A673 (cell line): ENCODE measurements around the gene RBFOX2. TPM values are rescaled to one million over a fixed set of nuclear protein-coding genes. Genes with fewer than 3 reads are reported as not detected.
"Not testable (repeated sequence)": the region's sequence is repeated elsewhere in the genome, so short reads cannot be mapped to it uniquely, and the experiment has no call there.

Experiments used
- BruUV-seq: library from RNA; stranded (reverse); fragments of 400-500 nt; replicated peaks from 2 replicates; lab custom pipeline; 2021; lab: Mats Ljungman, UMichigan
- CTCF ChIA-PET: fragments of 300-600 bp; sonication (Branson Sonifier 250); formaldehyde crosslinking; loops from one replicate; lab custom pipeline; 2022; ENCODE audit warnings: antibody characterized with exemption; lab: Charles Lee
- POLR2A ChIA-PET: fragments of 300-600 bp; sonication (Branson Sonifier 250); formaldehyde crosslinking; loops from one replicate; lab custom pipeline; 2022; ENCODE audit warnings: antibody characterized with exemption; ENCODE audit not compliant: low non-redundant PET; lab: Charles Lee
- DNase-seq: peaks from one replicate; pipeline ENCODE4 v3.0.0-alpha.2; 2015; ENCODE audit warnings: low spot score
- H3K27ac ChIP-seq: fragments of 200-600 bp; sonication (generic); 2 replicates; pipeline ENCODE4 v1.5.1; 2016; ENCODE audit warnings: mixed run types, low read depth, mild to moderate bottlenecking, mixed read lengths, antibody characterized with exemption, low read length; ENCODE audit not compliant: poor library complexity, severe bottlenecking
- H3K27me3 ChIP-seq: fragments of 200-600 bp; sonication (generic); replicated peaks from 2 replicates; pipeline ENCODE4 v1.6.1; 2017; ENCODE audit warnings: mixed run types, low read depth, mild to moderate bottlenecking, mixed read lengths, antibody characterized with exemption, low read length; ENCODE audit not compliant: insufficient read depth, poor library complexity
- H3K36me3 ChIP-seq: fragments of 200-600 bp; sonication (generic); 2 replicates; pipeline ENCODE4 v1.6.1; 2016; ENCODE audit warnings: mixed run types, mild to moderate bottlenecking, mixed read lengths, antibody characterized with exemption, low read length; ENCODE audit not compliant: insufficient read depth, poor library complexity, severe bottlenecking
- H3K4me1 ChIP-seq: fragments of 200-600 bp; sonication (generic); 2 replicates; pipeline ENCODE4 v1.6.1; 2017; ENCODE audit warnings: mixed run types, mild to moderate bottlenecking, mixed read lengths, antibody characterized with exemption, low read length; ENCODE audit not compliant: insufficient read depth, poor library complexity, severe bottlenecking
- H3K4me3 ChIP-seq: fragments of 200-600 bp; sonication (generic); 2 replicates; pipeline ENCODE4 v1.5.1; 2016; ENCODE audit warnings: low read depth, mixed run types, mild to moderate bottlenecking, mixed read lengths, low read length; ENCODE audit not compliant: poor library complexity, severe bottlenecking
- H3K9me3 ChIP-seq: fragments of 200-600 bp; sonication (generic); 2 replicates; pipeline ENCODE4 v1.6.1; 2016; ENCODE audit warnings: mixed run types, low read depth, mild to moderate bottlenecking, mixed read lengths, antibody characterized with exemption, low read length; ENCODE audit not compliant: poor library complexity, severe bottlenecking
- EZH2 ChIP-seq: fragments of 200-600 bp; sonication (generic); IDR thresholded peaks from 2 replicates; pipeline ENCODE4 v1.6.1; 2017; ENCODE audit warnings: borderline replicate concordance, low read depth, mild to moderate bottlenecking, mixed read lengths, antibody characterized with exemption, low read length; ENCODE audit not compliant: poor library complexity, severe bottlenecking
- intact Hi-C: fragments of 100-400 bp; cut with micrococcal nuclease; formaldehyde crosslinking; loops from one replicate; pipeline ENCODE4 v1.10.0; 2022; ENCODE audit not compliant: unreplicated experiment
- total RNA-seq: library from RNA; stranded (reverse); gene quantifications from 2 replicates; pipeline ENCODE4 v1.2.3, GENCODE V29; 2021
- TF ChIP-seq, protein P1 (sequence below): fragments of 300-800, 200-600 bp; sonication (generic); conservative IDR thresholded peaks from 2 replicates; pipeline ENCODE4 v1.5.1; 2017; ENCODE audit warnings: low read depth, mild to moderate bottlenecking, antibody characterized with exemption, low read length, moderate library complexity, mixed read lengths

RBFOX2 gene
- total RNA-seq, 1 experiment from 2014 or later: 142 TPM

- no peak overlapping the region for H3K4me3 ChIP-seq
- DNase-seq: no peak
- no peak for TF ChIP-seq EZH2
- TF ChIP-seq, protein P1, sequence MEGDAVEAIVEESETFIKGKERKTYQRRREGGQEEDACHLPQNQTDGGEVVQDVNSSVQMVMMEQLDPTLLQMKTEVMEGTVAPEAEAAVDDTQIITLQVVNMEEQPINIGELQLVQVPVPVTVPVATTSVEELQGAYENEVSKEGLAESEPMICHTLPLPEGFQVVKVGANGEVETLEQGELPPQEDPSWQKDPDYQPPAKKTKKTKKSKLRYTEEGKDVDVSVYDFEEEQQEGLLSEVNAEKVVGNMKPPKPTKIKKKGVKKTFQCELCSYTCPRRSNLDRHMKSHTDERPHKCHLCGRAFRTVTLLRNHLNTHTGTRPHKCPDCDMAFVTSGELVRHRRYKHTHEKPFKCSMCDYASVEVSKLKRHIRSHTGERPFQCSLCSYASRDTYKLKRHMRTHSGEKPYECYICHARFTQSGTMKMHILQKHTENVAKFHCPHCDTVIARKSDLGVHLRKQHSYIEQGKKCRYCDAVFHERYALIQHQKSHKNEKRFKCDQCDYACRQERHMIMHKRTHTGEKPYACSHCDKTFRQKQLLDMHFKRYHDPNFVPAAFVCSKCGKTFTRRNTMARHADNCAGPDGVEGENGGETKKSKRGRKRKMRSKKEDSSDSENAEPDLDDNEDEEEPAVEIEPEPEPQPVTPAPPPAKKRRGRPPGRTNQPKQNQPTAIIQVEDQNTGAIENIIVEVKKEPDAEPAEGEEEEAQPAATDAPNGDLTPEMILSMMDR: no peak
- H3K4me1 ChIP-seq: no peaks in the 10 kb centered on the region
- ChIA-PET POLR2A (no interaction called here), CTCF (no interaction called here)
- H3K27me3 ChIP-seq: no peaks in the 10 kb centered on the region
- intact Hi-C loops: no loop called here
- BruUV-seq: no TSS peak
- H3K9me3 ChIP-seq: no peaks in the 10 kb centered on the region
- no peaks in the 10 kb centered on the region for H3K36me3 ChIP-seq
- no peak overlapping the region for H3K27ac ChIP-seq
These were observed 324.6 kb downstream of the RBFOX2 start for GRCh38 chr22:35703861-35704584.

- H3K4me3 ChIP-seq, CTCF ChIA-PET, H3K36me3 ChIP-seq, H3K27ac ChIP-seq, BruUV-seq, H3K9me3 ChIP-seq, intact Hi-C loops, H3K27me3 ChIP-seq, H3K4me1 ChIP-seq, DNase-seq, POLR2A ChIA-PET: not testable (repeated sequence)
These were observed 328.8 kb downstream of the RBFOX2 start for GRCh38 chr22:35699852-35700251.

DNA sequence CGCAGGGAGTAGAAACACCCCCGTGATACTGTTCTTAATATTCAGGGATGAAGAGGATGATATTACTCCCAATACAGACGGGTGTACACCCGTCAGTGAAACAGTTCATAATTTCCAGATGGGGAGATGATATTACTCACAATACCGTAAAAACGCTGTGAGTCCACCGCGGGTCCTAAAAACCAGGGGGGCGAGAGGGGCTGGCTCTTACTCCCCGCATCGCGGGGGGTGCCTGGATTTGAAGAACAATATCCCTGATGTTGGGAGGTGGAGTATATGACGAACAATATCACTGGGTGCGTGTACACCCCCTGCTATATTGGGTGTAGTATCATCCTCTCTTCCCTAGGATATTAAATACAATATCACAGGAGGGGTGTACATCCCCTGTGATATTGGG, 331.5 kb downstream of the RBFOX2 start:
- no peak overlapping the region for H3K27ac ChIP-seq
- ChIA-PET POLR2A (no interaction called here), CTCF (no interaction called here)
- H3K27me3 ChIP-seq: no peaks in the 10 kb centered on the region
- intact Hi-C loops: no loop called here
- H3K4me1 ChIP-seq: no peaks in the 10 kb centered on the region
- BruUV-seq: no TSS peak
- H3K36me3 ChIP-seq: no peaks in the 10 kb centered on the region
- DNase-seq: no peak
- no peak for TF ChIP-seq EZH2
- TF ChIP-seq, protein P1: no peak
- H3K9me3 ChIP-seq: no peaks in the 10 kb centered on the region
- H3K4me3 ChIP-seq: no peak overlapping the region

GRCh38 chr22:35695202-35695601, 333.4 kb downstream of the RBFOX2 start:
- BruUV-seq: no TSS peak
- intact Hi-C loops: no loop called here
- Histone ChIP-seq H3K4me3 (no peak overlapping the region), H3K27me3 (no peaks in the 10 kb centered on the region), H3K36me3 (no peaks in the 10 kb centered on the region), H3K9me3 (no peaks in the 10 kb centered on the region), H3K27ac (no peak overlapping the region), H3K4me1 (peaks cover 13% of the 10 kb centered on the region)
- ChIA-PET CTCF (no interaction called here), POLR2A (no interaction called here)
- TF ChIP-seq, protein P1: no peak
- TF ChIP-seq EZH2: no peak
- DNase-seq: no peak
